ENCODE measurements around the gene TMX3.

Gene TMX3

DNA sequence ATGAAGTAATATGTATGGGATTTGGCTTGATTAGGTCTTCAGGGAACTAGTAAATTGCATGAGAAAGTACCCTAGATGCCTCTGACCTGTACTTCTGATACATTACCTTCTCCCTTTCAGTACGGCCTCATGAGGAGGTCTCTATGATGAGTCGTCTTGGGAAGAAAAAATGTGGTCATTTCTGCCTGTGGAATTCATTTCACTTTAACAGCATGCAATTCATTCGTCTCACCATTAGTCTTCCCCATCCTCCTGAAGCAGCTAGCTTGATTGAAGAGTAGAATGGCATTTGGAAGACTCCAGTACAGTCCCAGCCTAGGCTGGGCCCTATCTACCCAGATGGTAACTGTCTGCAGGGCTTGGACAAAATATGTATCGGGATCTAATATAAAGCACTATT, 52.2 kb downstream of the TMX3 start:
- no peak overlapping the region for H3K9ac ChIP-seq
- no peak overlapping the region for H3K27ac ChIP-seq
- no peaks in the 10 kb centered on the region for H3K9me3 ChIP-seq (ENCODE audit: control insufficient read depth, low read length)
- no peak overlapping the region for H3K4me2 ChIP-seq (ENCODE audit: low read length)
- no peaks in the 10 kb centered on the region for H3K36me3 ChIP-seq (ENCODE audit: control insufficient read depth, insufficient read depth, low read length)
- no peak overlapping the region for H3K4me3 ChIP-seq (ENCODE audit: low read depth, low read length)
- no peaks in the 10 kb centered on the region for H3K4me1 ChIP-seq
- no peaks in the 10 kb centered on the region for H3K79me2 ChIP-seq
- TF ChIP-seq, protein P1, sequence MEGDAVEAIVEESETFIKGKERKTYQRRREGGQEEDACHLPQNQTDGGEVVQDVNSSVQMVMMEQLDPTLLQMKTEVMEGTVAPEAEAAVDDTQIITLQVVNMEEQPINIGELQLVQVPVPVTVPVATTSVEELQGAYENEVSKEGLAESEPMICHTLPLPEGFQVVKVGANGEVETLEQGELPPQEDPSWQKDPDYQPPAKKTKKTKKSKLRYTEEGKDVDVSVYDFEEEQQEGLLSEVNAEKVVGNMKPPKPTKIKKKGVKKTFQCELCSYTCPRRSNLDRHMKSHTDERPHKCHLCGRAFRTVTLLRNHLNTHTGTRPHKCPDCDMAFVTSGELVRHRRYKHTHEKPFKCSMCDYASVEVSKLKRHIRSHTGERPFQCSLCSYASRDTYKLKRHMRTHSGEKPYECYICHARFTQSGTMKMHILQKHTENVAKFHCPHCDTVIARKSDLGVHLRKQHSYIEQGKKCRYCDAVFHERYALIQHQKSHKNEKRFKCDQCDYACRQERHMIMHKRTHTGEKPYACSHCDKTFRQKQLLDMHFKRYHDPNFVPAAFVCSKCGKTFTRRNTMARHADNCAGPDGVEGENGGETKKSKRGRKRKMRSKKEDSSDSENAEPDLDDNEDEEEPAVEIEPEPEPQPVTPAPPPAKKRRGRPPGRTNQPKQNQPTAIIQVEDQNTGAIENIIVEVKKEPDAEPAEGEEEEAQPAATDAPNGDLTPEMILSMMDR (IDR thresholded peaks at IDR 0.05), result no peak
- no peaks in the 10 kb centered on the region for H3K27me3 ChIP-seq (ENCODE audit: control insufficient read depth, insufficient read depth, low read length)
- H2AFZ ChIP-seq, result no peak overlapping the region

DNA sequence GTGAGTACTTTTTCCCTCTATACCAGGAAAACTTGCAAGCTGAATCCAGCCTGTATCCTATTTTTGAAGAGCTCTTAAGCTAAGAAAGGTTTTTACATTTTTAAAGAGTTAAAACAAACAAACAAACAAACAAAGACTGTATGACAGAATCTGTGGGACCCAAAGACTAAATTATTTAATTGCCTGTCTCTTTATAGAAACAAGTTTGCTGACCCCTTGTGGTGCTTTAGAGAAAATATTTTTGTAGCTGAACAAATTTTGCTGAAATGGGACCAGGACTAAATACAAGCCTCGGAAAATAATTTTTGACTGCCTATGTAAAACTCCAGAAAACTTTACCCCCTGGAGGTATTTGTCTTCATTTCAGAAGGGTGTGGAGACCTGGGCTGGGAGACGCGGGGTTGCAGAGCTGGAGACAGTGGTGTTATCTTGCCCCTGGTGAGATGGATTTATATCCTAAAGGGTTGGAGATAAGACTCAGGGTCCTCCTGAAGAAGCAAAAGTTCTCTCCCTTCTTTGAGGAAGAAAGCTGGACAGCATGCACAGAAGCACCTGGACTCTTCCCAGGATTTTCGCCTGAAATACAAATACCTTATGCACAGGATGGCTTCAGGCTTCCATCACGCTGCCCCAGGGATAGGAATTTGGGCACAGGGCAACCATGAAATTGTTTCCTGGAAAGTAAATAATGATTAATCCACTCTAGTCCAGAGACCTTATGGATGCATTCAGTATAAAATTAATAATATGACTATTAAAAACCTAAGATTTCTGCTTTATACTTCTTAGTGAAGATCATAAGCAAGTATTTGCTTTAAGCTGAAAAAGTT, 54.3 kb downstream of the TMX3 start:
- no peaks in the 10 kb centered on the region for H3K4me1 ChIP-seq
- no peak overlapping the region for H3K27ac ChIP-seq
- H3K27me3 ChIP-seq (ENCODE audit: control insufficient read depth, insufficient read depth, low read length), result no peaks in the 10 kb centered on the region

DNA sequence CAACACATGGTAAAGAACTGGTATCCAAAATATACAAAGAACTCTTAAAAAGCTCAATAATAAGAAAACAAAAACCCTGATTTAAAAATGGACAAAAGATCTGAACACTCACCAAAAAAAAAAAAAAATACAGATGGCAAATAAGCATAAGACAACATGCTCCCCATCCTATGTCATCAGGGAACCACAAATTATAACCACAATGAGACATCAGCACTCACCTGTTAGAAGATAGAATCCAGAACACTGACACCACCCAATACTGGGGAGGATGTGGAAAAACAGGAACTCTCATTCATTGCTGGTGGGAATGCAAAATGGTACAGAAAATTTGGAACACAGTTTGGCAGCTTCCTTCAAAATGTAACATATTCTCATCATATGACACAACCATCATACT, 66.7 kb downstream of the TMX3 start:
- Histone ChIP-seq H3K27me3 (ENCODE audit: control insufficient read depth, insufficient read depth, low read length) (no peaks in the 10 kb centered on the region), H3K9ac (no peak overlapping the region), H3K4me2 (ENCODE audit: low read length) (no peak overlapping the region), H3K36me3 (ENCODE audit: control insufficient read depth, insufficient read depth, low read length) (no peaks in the 10 kb centered on the region), H3K4me3 (ENCODE audit: low read depth, low read length) (no peak overlapping the region), H3K9me3 (ENCODE audit: control insufficient read depth, low read length) (no peaks in the 10 kb centered on the region), H3K79me2 (no peaks in the 10 kb centered on the region), H3K27ac (no peak overlapping the region), H2AFZ (no peak overlapping the region), H3K4me1 (no peaks in the 10 kb centered on the region)
- TF ChIP-seq, protein P1 (IDR thresholded peaks at IDR 0.05), result no peak

More for the DNA sequence above, 54.3 kb downstream of the TMX3 start:
- H3K4me3 ChIP-seq (ENCODE audit: low read depth, low read length), result no peak overlapping the region
- H3K9ac ChIP-seq, result no peak overlapping the region
- no peaks in the 10 kb centered on the region for H3K79me2 ChIP-seq
- no peaks in the 10 kb centered on the region for H3K9me3 ChIP-seq (ENCODE audit: control insufficient read depth, low read length)
- no peak overlapping the region for H3K4me2 ChIP-seq (ENCODE audit: low read length)
- TF ChIP-seq, protein P1 (IDR thresholded peaks at IDR 0.05), result peak; percentile 40
- H2AFZ ChIP-seq, result no peak overlapping the region
- H3K36me3 ChIP-seq (ENCODE audit: control insufficient read depth, insufficient read depth, low read length), result no peaks in the 10 kb centered on the region

DNA sequence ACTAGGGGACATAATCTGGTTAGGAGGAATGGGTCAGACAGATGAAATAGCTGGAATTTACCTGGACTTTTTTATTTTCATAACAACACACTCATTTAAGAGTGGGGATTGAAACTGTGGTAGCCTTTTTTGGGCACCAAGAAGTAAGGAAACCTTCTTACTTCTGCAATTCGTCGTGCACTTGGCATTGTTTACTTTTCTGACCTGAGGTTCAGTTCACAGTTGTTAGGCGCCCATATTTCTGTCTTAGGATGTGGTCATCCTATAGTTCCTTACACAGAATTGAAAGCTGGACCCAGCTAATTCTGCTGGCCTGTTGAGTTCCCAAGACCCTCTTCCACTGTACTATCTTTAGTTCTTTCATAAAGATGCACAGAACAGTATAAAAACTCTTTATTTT, 72.9 kb downstream of the TMX3 start:
- Histone ChIP-seq H3K9ac (no peak overlapping the region), H3K4me3 (ENCODE audit: low read depth, low read length) (no peak overlapping the region), H2AFZ (no peak overlapping the region), H3K9me3 (ENCODE audit: control insufficient read depth, low read length) (no peaks in the 10 kb centered on the region), H3K79me2 (no peaks in the 10 kb centered on the region), H3K27ac (no peak overlapping the region), H3K4me1 (no peaks in the 10 kb centered on the region), H3K36me3 (ENCODE audit: control insufficient read depth, insufficient read depth, low read length) (no peaks in the 10 kb centered on the region), H3K4me2 (ENCODE audit: low read length) (no peak overlapping the region), H3K27me3 (ENCODE audit: control insufficient read depth, insufficient read depth, low read length) (no peaks in the 10 kb centered on the region)
- TF ChIP-seq, protein P1 (IDR thresholded peaks at IDR 0.05), result no peak

DNA sequence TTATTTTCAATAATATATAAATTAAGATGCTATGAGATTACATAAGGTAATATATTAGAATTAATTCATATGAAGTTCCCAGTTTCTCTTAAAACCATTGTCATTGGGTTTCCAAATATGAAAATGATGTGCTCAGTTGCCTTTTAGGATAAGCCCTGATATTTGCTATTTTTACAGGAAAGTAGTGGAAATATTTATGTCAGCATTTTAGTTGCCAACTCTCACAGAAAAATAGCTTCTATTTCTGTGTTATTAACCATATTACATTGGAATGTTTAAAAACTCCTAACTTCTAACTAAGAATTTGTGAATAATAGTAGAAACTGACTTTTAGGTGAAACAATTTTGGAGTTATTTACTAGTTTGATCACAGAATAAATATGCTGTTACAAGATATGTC, 74.0 kb downstream of the TMX3 start:
- Histone ChIP-seq H2AFZ (no peak overlapping the region), H3K27me3 (ENCODE audit: control insufficient read depth, insufficient read depth, low read length) (no peaks in the 10 kb centered on the region), H3K36me3 (ENCODE audit: control insufficient read depth, insufficient read depth, low read length) (no peaks in the 10 kb centered on the region), H3K4me3 (ENCODE audit: low read depth, low read length) (no peak overlapping the region), H3K4me1 (no peaks in the 10 kb centered on the region), H3K9ac (no peak overlapping the region), H3K27ac (no peak overlapping the region), H3K9me3 (ENCODE audit: control insufficient read depth, low read length) (no peaks in the 10 kb centered on the region), H3K4me2 (ENCODE audit: low read length) (no peak overlapping the region), H3K79me2 (no peaks in the 10 kb centered on the region)
- TF ChIP-seq, protein P1 (IDR thresholded peaks at IDR 0.05), result no peak
